ENCODE results near the gene VPS8.

DNA sequence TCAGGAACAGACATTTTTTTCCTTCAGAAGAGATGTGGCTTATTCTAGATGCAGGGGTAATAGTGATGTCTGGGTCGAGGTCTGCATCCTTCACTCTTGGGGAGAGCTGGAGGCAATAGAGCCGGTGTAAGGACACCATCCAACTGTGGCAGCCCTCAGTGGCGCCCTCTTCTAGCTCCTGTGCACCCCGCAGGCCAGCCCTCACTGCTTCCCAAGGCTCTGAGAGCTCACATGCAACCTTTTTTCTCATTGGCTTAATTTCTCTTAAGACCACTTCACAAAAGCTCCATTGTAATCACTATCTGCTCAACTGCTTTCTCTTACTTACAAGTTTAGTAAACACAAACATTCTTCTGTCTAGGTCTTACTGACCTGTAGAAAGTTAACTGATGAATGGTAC lies 3.9 kb upstream of the VPS8 start:
- TF ChIP-seq POLR2AphosphoS5 (IDR thresholded peaks at IDR 0.05; ENCODE audit: low read depth, low read length) (no peak), POLR2A (IDR thresholded peaks at IDR 0.05; ENCODE audit: low read depth, low read length) (no peak), TAF1 (IDR thresholded peaks at IDR 0.05; ENCODE audit: low read depth, low read length) (no peak), POU2F2 (IDR thresholded peaks at IDR 0.05; ENCODE audit: low read depth, low read length) (no peak)

All from GM12891 (cell line).